Raji (cell line): ENCODE data around the gene PSMD1.

Source experiments
- POLR2A ChIP-seq: IDR thresholded peaks from 2 replicates; pipeline ENCODE4 v1.6.1; 2011; ENCODE audit warnings: low read depth, low read length, control low read depth; ENCODE audit not compliant: insufficient read depth

PSMD1 gene

DNA sequence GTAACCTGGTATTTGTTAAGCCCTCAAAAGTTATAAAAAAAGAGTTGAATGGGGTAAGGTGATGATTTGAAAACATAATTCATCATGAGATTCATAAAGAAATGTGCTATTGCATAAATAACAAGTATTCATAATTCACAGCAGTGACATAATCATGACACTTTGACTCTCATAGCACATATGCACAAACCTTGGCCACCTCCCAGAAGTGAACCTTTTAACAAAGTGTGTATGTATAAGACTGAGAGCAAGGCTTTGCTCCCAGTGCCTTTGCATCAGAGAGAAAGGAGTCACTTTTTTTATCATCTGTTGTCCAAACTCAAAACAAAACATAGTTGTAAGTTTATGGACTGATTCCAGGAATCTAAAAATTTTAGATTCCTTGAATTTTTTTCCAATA, 83.1 kb downstream of the PSMD1 start:
- no peak for TF ChIP-seq POLR2A

DNA sequence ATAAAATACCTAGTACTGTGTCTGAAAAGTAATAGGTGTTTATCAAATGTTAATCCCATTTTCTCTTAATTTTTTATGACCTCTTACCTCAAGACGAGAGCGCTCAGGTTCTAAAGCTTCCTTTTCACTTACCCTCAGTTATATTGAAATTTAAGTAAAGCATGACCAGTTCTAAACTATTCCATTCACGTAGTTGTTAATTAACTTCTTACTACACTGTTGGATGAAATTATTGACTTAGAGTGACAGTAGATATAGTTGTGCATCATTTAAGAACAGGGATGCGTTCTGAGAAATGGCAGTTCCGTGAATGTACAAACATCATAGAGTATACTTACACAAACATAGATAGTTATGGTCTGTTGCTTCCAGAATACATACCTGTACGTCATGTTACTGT, 88.2 kb downstream of the PSMD1 start:
- TF ChIP-seq POLR2A, result no peak

- TF ChIP-seq POLR2A, result no peak
Observed at GRCh38 chr2:231146665-231147064, 90.0 kb downstream of the PSMD1 start.

GRCh38 chr2:231152800-231153557, 96.3 kb downstream of the PSMD1 start:
- no peak for TF ChIP-seq POLR2A

DNA sequence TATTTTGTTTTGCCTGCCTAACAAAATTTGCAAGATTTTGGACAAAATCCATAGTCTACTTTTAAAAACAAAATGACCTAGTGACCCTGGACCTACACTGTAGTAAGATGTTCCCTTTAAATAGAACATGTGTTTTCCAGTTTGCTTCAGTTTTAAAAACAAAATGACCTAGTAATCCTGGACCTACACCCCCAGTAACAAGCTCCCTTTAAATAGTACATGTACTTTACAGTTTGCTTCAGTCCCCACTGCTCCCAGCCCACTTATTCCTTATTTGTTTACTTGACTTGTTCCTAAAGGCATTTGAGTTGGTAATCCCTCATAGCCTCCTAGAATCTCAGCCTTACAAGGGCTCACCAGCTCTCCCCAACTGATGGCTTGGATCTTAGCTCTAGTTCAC, 102.6 kb downstream of the PSMD1 start:
- no peak for TF ChIP-seq POLR2A

DNA sequence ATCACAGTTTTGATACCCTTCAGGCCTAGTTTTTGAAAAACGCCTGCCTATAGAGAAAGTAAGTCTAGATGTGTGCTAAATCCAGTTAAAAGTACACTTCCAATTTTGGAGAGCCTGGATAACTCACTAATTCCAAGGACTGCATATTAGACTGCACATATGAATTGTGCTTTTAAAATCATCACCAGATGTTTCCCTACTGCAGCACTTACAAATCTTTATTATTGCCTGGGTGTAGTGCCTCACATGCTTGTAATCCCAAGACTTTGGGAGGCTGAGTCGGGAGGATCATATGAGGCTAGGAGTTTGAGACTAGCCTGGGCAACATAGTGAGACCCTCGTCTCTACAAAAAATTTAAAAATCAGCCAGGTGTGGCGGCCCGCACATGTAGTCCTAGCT, 104.0 kb downstream of the PSMD1 start:
- no peak for TF ChIP-seq POLR2A

GRCh38 chr2:231161252-231161839, 104.7 kb downstream of the PSMD1 start:
- TF ChIP-seq POLR2A, result no peak

DNA sequence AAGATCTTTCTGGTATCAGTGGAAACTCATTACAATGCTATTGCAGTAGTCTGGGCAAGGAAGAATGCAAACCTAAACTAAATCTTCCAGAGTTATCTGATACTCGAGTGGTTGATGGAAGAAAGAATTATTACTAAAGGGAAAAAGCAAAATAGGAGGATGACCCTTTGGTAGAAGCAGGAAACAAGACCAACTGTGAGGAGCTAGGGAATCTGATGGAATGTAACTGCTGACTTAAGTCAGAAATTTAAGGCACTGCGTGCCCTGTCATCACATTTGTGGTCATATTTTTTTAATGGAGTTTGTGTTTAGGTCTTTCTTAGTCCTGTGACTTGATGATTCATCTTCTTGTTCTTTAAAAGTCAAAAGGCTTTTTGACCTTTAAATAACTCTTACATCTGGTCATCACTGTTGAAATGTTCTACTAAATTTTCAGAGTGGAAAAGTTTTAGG, 105.2 kb downstream of the PSMD1 start:
- TF ChIP-seq POLR2A, result no peak

DNA sequence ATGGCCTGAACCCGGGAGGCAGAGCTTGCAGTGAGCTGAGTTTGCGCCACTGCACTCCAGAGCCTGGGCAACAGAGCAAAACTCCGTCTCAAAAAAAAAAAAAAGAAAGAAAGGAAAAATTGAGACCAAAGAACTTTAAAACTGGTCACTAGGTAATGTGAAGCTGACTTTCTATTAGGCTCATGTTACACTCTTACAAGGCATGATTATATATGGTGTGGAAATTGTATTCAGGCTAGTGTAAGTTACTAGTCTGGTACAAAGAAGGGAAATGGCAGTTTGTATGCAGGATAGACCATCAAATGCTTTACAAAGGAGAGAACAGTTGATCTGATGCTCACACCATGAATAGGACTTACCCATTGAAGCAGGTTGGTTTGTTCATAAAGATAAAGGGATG, 106.3 kb downstream of the PSMD1 start:
- TF ChIP-seq POLR2A, result no peak

DNA sequence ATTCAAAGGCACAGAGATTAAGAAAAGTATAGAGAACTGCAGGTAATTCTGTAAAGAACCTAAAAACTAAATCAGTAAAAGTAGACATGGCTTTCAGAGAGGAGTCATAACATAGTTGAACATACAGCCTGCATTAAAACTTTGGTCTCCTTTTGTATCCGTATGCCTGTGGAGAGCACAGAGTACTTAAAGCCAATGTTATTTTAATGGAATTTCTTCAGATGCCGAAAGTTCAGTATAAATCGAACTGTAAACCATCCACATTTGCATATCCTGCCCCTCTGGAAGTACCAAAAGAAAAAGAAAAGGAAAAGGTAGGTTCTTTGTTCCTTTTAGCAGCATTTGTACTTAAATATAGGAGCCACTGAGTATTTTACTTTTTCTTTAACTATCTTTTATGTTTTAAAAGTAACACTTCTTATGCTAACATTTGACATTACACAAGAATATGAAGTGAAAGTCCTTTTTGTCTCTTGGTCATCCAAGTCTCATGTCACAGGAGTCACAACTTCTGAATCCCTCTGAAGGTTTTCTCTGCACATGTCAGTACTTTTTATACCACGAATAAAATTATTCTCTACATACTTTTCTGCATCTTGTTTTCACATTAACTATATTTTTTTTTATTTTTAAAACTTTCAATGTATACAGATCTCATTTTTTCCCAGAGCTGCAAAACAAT, 106.9 kb downstream of the PSMD1 start:
- TF ChIP-seq POLR2A, result no peak

DNA sequence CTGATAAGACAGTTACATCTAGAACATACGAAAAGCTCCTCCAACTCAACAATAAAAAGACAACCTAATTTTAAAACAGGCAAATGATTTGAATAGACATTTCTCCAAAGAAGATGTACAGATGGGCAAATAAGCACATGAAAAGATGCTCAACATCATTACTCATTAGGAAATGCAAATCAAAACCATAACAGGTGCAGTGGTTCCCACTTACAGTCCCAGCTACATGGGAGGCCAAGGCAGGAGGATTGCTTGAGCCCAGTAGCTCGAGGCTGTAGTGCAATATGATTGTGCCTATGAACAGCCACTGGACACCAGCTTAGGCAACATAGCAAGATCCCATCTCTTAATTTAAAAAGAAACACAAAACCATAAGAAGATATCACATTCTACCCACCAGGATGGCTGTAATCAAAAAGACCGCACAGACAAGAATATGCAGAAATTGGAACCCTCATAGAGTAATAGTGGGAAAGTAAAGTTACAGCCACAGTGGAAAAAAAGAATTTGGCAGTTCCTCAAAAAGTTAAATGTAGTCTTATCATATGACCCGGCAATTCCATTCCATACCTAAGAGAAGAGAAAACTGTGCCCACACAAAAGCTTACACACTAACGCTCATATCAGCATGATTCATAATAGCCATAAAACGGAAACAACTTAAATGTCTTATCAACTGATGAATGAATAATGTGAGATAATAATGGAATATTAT, 111.2 kb downstream of the PSMD1 start:
- TF ChIP-seq POLR2A, result no peak

DNA sequence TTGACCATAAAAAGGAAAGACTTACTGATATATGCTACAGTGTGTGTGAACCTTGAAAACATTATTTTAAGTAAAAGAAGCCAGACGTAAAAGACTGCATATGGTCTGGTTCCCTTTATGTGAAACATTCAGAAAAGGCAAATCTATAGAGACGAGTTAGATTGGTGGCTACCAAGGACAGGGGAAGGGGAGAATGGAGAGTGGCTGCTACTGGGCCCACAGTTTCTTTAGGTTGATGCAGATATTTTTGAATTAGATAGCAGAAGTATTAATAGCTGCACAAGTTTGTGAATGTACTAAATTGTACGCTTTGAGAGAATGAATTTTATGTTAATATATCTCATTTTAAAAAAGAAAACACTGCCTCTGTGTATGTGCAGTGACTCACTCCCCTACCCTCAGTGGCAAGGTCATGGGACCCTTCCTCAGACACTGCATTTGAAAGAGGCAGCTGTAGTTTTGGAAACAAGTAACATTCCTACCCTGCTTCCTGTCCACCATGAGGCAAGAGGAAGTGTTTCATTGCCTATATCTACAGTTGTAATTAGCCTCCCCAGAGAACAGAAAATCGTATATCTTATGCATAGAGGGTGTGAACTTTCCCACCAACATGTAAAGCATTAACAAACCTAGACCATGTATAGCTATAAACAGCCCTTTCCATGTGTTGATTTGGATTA, 111.9 kb downstream of the PSMD1 start:
- TF ChIP-seq POLR2A, result no peak

DNA sequence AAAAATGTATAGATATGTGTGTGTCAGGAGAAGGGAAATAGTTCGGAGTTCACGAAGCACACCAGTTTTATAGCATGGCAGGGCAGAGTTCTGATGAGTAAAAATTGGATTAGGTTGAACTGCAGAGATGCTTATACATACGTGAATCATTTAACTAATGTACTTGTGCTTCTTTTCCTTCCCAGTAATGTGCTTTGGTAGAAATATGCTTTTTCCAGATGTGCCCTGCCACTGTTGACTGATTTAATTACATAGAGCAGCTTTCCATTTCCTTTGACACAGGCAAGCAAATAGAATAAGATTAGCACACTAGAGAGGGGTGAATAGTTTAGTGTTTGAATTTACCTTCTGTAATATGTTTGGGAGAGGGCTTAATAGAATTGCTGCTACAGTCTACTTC, 112.8 kb downstream of the PSMD1 start:
- no peak for TF ChIP-seq POLR2A

DNA sequence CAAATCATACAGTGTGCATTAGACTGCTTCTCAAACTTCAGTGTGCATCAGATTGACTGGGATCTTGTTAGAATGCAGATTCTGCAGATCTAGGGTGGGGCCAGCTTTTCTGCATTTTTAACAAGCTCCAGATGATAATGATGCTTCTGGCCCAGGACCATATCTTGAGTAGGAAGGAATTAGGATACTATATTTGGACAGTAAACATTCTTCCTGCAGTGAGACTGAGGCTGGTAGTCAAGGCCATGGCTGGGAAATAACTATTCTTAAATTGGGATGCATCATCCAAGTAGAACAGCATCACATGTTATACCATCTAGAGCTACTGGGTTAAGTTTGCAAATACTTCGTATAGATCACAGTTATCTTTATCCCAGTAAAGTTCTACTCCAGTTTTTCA, 113.4 kb downstream of the PSMD1 start:
- TF ChIP-seq POLR2A, result no peak

- TF ChIP-seq POLR2A, result no peak
Observed at GRCh38 chr2:231172025-231172424, 115.4 kb downstream of the PSMD1 start.

- no peak for TF ChIP-seq POLR2A
Observed at GRCh38 chr2:231174211-231174651, 117.6 kb downstream of the PSMD1 start.

- no peak for TF ChIP-seq POLR2A
Observed at GRCh38 chr2:231176066-231176465, 119.4 kb downstream of the PSMD1 start.
